GM20431 (cell line): ENCODE results near the gene NUMBL.

Source experiments
- in situ Hi-C: fragments of 300-500 bp; cut with MseI, MboI; formaldehyde crosslinking; loops from one replicate; pipeline ENCODE4 v1.15.0; 2020; ENCODE audit warnings: low sequenced_read_pairs; ENCODE audit not compliant: unreplicated experiment

Gene NUMBL

GRCh38 chr19:40716482-40717324 lies 26.3 kb upstream of the NUMBL start, which contains the start of the genes COQ8B and ITPKC:
Gene COQ8B, minus strand, starts transcription at chr19:40716886. Its CDS starts 2,254 bp downstream, at chr19:40714632.
Gene ITPKC, plus strand, starts transcription at chr19:40717112. Its CDS starts 24 bp downstream, at chr19:40717136.
- in situ Hi-C loops: no loop called here

GRCh38 chr19:40716031-40716481 lies 25.6 kb upstream of the NUMBL start:
- in situ Hi-C loops: no loop called here

- in situ Hi-C loops: no loop called here
These were observed 24.2 kb upstream of the NUMBL start for GRCh38 chr19:40714441-40715299.

- in situ Hi-C loops: no loop called here
These were observed 23.5 kb upstream of the NUMBL start for GRCh38 chr19:40713939-40714338.

- in situ Hi-C loops: no loop called here
These were observed 19.4 kb upstream of the NUMBL start for GRCh38 chr19:40709817-40710216.

GRCh38 chr19:40707615-40708014 lies 17.2 kb upstream of the NUMBL start:
- in situ Hi-C loops: no loop called here

- in situ Hi-C loops: no loop called here
These were observed 15.6 kb upstream of the NUMBL start for GRCh38 chr19:40705950-40706619.

- in situ Hi-C loops: no loop called here
These were observed 14.9 kb upstream of the NUMBL start for GRCh38 chr19:40705362-40705651.

- in situ Hi-C loops: no loop called here
These were observed 14.3 kb upstream of the NUMBL start for GRCh38 chr19:40704491-40705361.

GRCh38 chr19:40703029-40703755 lies 12.7 kb upstream of the NUMBL start:
- in situ Hi-C loops: no loop called here

GRCh38 chr19:40702337-40703012 lies 12.0 kb upstream of the NUMBL start:
- in situ Hi-C loops: no loop called here

- in situ Hi-C loops: no loop called here
These were observed 11.3 kb upstream of the NUMBL start for GRCh38 chr19:40701758-40702157.

GRCh38 chr19:40700083-40700482 lies 9.6 kb upstream of the NUMBL start:
- in situ Hi-C loops: no loop called here

- in situ Hi-C loops: no loop called here
These were observed 6.6 kb upstream of the NUMBL start for GRCh38 chr19:40697007-40697406.

GRCh38 chr19:40695881-40696280 lies 5.4 kb upstream of the NUMBL start:
- in situ Hi-C loops: no loop called here

GRCh38 chr19:40693896-40694295 lies 3.4 kb upstream of the NUMBL start:
- in situ Hi-C loops: no loop called here

- in situ Hi-C loops: no loop called here
These were observed 2.8 kb upstream of the NUMBL start for GRCh38 chr19:40693150-40693788.

- in situ Hi-C loops: no loop called here
These were observed 1.7 kb upstream of the NUMBL start for GRCh38 chr19:40692212-40692551.
